ENCODE results near the gene RB1.

The RB1 gene

GRCh38 chr13:48488995-48489394 lies 185.4 kb downstream of the RB1 start:
- TF ChIP-seq CTCF (IDR thresholded peaks at IDR 0.05; ENCODE audit: low read depth, low read length): no peak
- no peak overlapping the region for H3K4me3 ChIP-seq (ENCODE audit: low read depth, low read length)

GRCh38 chr13:48489666-48490065 lies 186.1 kb downstream of the RB1 start:
- TF ChIP-seq CTCF (IDR thresholded peaks at IDR 0.05; ENCODE audit: low read depth, low read length): no peak

GRCh38 chr13:48490241-48490640 lies 186.7 kb downstream of the RB1 start:
- no peak overlapping the region for H3K4me3 ChIP-seq (ENCODE audit: low read depth, low read length)
- no peak for TF ChIP-seq CTCF (IDR thresholded peaks at IDR 0.05; ENCODE audit: low read depth, low read length)

More at GRCh38 chr13:48489666-48490065, 186.1 kb downstream of the RB1 start:
- no peak overlapping the region for H3K4me3 ChIP-seq (ENCODE audit: low read depth, low read length)

DNA sequence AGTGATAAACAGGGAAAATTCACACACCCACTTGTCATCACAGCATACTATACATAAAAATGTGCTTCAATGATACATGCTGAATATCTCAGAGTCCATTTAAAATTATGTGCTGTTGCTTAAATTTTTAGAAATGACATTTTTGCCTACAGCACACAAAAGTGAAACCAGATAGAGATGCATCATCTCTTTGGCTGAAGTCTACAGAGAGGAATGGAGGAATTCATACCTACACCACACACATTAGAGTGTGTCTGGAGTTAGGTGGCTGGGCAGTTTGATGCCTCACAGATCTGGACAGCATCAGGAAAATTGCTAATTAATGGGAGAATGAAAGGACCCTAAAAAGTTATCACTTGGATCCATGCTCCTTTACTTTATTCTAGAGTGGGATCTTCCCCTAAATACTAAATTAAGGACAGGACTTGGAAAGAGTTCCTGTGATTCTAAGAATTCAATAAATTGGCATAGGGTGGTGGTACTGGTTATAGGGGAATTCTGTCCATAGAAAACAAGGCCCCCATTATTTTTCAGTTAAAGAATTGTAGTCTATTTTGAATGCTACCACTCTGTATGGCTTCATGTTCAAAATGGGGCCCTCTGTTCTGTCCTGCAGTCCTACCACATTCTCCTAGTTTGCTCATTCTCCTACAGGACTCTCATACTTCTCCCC lies 188.0 kb downstream of the RB1 start:
- TF ChIP-seq CTCF (IDR thresholded peaks at IDR 0.05; ENCODE audit: low read depth, low read length): no peak
- H3K4me3 ChIP-seq (ENCODE audit: low read depth, low read length): no peak overlapping the region

- no peak overlapping the region for H3K4me3 ChIP-seq (ENCODE audit: low read depth, low read length)
- no peak for TF ChIP-seq CTCF (IDR thresholded peaks at IDR 0.05; ENCODE audit: low read depth, low read length)
Measured at GRCh38 chr13:48492096-48492440, 188.5 kb downstream of the RB1 start.

GRCh38 chr13:48492470-48493065 lies 189.0 kb downstream of the RB1 start:
- TF ChIP-seq CTCF (IDR thresholded peaks at IDR 0.05; ENCODE audit: low read depth, low read length): no peak
- no peak overlapping the region for H3K4me3 ChIP-seq (ENCODE audit: low read depth, low read length)

DNA sequence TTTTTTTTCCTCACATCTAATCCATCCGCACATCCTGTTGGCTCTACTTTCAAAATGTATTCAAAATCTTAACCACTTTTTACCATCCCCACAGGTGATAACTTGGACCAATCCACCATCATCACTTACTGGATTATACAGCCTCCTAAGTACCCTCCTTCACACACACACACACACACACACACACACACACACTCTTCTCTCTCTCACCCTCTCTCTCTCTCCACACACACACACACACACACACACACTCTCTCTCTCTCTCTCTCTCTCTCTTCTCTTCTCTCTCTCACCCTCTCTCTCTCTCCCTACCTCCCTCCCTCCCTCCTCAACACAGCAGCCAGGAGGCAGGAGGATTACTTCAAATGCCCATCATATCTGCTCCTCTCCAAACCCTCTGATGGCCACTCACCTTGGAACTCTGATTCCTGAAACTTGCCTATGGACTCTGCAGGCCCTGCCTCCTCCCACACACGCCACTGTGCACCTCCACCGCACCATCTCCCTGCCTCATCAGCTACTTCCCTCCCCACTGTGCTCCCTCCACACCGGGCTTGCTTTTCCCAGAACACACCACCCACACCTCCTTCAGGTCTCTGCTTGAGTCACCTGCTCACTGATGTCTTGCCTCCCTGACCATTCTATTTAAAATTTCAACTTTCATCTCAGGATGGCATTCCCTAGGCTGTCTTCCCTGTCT lies 189.7 kb downstream of the RB1 start:
- H3K4me3 ChIP-seq (ENCODE audit: low read depth, low read length): no peak overlapping the region
- TF ChIP-seq CTCF (IDR thresholded peaks at IDR 0.05; ENCODE audit: low read depth, low read length): no peak

All from WI38 (cell line).